Measurements from ENCODE around the gene ACTN3. TPM values are rescaled to one million over a fixed set of nuclear protein-coding genes. Genes with fewer than 3 reads are reported as not detected.

Gene ACTN3
- polyA plus RNA-seq, 3 donors: not detected

- Mint-ChIP-seq H3K36me3 (peaks cover 45 to 71% of the 10 kb centered on the region in 2 donors), H3K27ac (peak overlapping the region in 1 of 7 donors; percentile 29), H3K4me1 (no peaks in the 10 kb centered on the region), H3K9me3 (no peaks in the 10 kb centered on the region), H3K27me3 (ENCODE audit: low read depth in 3 of 3) (no peaks in the 10 kb centered on the region), H3K4me3 (no peak overlapping the region)
- H3K4me3 ChIP-seq (replicated peaks in 1 of 3; ENCODE audit: low read depth in 2 of 3, low read length in 3 of 3): no peak overlapping the region
- no peaks in the 10 kb centered on the region for H3K79me2 ChIP-seq (ENCODE audit: insufficient read depth, low read length)
- no peak overlapping the region for H3K9ac ChIP-seq (ENCODE audit: insufficient read depth, low read length, poor library complexity, severe bottlenecking)
- intact Hi-C loops (cut with micrococcal nuclease): no loop called here
- peaks cover 42 to 69% of the 10 kb centered on the region in 2 donors for H3K36me3 ChIP-seq (replicated peaks in 1 of 2; ENCODE audit: control insufficient read depth in 1 of 2, insufficient read depth in 2 of 2, low read length in 2 of 2)
- no peak for DNase-seq
- no CpG with 5 or more reads among the region's 5 CpGs for WGBS (ENCODE audit: insufficient coverage)
- H4K20me1 ChIP-seq (ENCODE audit: insufficient read depth, low read length): no peaks in the 10 kb centered on the region
- TF ChIP-seq CTCF (IDR thresholded peaks at IDR 0.05): no peak
- H2AFZ ChIP-seq (ENCODE audit: insufficient read depth, low read depth, low read length, poor library complexity, severe bottlenecking): no peak overlapping the region
- H3K27me3 ChIP-seq (ENCODE audit: control insufficient read depth in 2 of 2, insufficient read depth in 2 of 2, low read length in 2 of 2): no peaks in the 10 kb centered on the region
- no peak overlapping the region for H3K4me2 ChIP-seq (replicated peaks; ENCODE audit: extremely low read depth, low read length, poor library complexity, severe bottlenecking)
- no peaks in the 10 kb centered on the region for H3K4me1 ChIP-seq (ENCODE audit: control insufficient read depth in 1 of 2, insufficient read depth in 2 of 2, low read length in 2 of 2)
- no peaks in the 10 kb centered on the region for H3K9me3 ChIP-seq (replicated peaks in 1 of 2; ENCODE audit: control insufficient read depth in 1 of 2, insufficient read depth in 1 of 2, low read length in 2 of 2)
- no peak overlapping the region for H3K27ac ChIP-seq (ENCODE audit: low read depth in 1 of 2, low read length in 2 of 2)
Observed at GRCh38 chr11:66498506-66498905, 48.2 kb upstream of the ACTN3 start.

GRCh38 chr11:66505276-66505816 lies 41.4 kb upstream of the ACTN3 start:
- Mint-ChIP-seq H3K9me3 (no peaks in the 10 kb centered on the region), H3K4me1 (peaks cover 8% of the 10 kb centered on the region), H3K27me3 (ENCODE audit: low read depth in 3 of 3) (no peaks in the 10 kb centered on the region), H3K27ac (no peak overlapping the region), H3K4me3 (no peak overlapping the region), H3K36me3 (peaks cover 40 to 57% of the 10 kb centered on the region in 2 donors)
- Histone ChIP-seq H3K4me2 (replicated peaks; ENCODE audit: extremely low read depth, low read length, poor library complexity, severe bottlenecking) (no peak overlapping the region), H3K4me3 (replicated peaks in 1 of 3; ENCODE audit: low read depth in 2 of 3, low read length in 3 of 3) (no peak overlapping the region), H3K4me1 (ENCODE audit: control insufficient read depth in 1 of 2, insufficient read depth in 2 of 2, low read length in 2 of 2) (peaks cover 3 to 13% of the 10 kb centered on the region in 2 donors), H3K27me3 (ENCODE audit: control insufficient read depth in 2 of 2, insufficient read depth in 2 of 2, low read length in 2 of 2) (no peaks in the 10 kb centered on the region), H4K20me1 (ENCODE audit: insufficient read depth, low read length) (no peaks in the 10 kb centered on the region), H2AFZ (ENCODE audit: insufficient read depth, low read depth, low read length, poor library complexity, severe bottlenecking) (no peak overlapping the region), H3K36me3 (replicated peaks in 1 of 2; ENCODE audit: control insufficient read depth in 1 of 2, insufficient read depth in 2 of 2, low read length in 2 of 2) (peaks cover 15 to 30% of the 10 kb centered on the region in 2 donors), H3K79me2 (ENCODE audit: insufficient read depth, low read length) (no peaks in the 10 kb centered on the region), H3K9me3 (replicated peaks in 1 of 2; ENCODE audit: control insufficient read depth in 1 of 2, insufficient read depth in 1 of 2, low read length in 2 of 2) (no peaks in the 10 kb centered on the region), H3K9ac (ENCODE audit: insufficient read depth, low read length, poor library complexity, severe bottlenecking) (no peak overlapping the region), H3K27ac (ENCODE audit: low read depth in 1 of 2, low read length in 2 of 2) (no peak overlapping the region)
- 100% methylated on average over 1 of the region's 1 CpG for WGBS (ENCODE audit: insufficient coverage)
- no peak for DNase-seq
- no peak for TF ChIP-seq CTCF (IDR thresholded peaks at IDR 0.05)
- intact Hi-C loops (cut with micrococcal nuclease): no loop called here
